Measurements from ENCODE around the gene UVRAG.

DNA sequence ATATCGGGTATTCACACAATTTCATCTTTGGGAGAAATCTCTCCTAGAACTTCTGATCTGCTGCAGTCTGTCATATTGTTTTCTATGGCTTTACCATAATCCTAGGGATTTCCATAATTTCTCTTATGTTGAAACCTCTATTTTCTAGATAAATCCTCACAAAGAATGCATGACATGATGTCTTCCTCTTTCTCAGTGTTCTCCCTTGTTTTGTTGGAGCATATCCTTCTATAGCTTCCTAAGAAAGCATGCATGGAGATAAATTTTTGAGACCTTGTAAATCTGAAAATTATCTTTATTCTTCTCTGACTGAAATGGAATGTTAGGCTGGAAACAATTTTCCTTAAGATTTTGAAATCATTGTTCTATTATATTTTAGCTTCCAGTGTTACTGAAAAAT is 275.8 kb downstream of the UVRAG start:
- TF ChIP-seq, protein P1, sequence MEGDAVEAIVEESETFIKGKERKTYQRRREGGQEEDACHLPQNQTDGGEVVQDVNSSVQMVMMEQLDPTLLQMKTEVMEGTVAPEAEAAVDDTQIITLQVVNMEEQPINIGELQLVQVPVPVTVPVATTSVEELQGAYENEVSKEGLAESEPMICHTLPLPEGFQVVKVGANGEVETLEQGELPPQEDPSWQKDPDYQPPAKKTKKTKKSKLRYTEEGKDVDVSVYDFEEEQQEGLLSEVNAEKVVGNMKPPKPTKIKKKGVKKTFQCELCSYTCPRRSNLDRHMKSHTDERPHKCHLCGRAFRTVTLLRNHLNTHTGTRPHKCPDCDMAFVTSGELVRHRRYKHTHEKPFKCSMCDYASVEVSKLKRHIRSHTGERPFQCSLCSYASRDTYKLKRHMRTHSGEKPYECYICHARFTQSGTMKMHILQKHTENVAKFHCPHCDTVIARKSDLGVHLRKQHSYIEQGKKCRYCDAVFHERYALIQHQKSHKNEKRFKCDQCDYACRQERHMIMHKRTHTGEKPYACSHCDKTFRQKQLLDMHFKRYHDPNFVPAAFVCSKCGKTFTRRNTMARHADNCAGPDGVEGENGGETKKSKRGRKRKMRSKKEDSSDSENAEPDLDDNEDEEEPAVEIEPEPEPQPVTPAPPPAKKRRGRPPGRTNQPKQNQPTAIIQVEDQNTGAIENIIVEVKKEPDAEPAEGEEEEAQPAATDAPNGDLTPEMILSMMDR (IDR thresholded peaks at IDR 0.05), result no peak
- no peak for TF ChIP-seq POLR2A (IDR thresholded peaks at IDR 0.05)

Data from stomach (tissue), 4 donors.